ENCODE results near the gene DOCK6.

Gene DOCK6

DNA sequence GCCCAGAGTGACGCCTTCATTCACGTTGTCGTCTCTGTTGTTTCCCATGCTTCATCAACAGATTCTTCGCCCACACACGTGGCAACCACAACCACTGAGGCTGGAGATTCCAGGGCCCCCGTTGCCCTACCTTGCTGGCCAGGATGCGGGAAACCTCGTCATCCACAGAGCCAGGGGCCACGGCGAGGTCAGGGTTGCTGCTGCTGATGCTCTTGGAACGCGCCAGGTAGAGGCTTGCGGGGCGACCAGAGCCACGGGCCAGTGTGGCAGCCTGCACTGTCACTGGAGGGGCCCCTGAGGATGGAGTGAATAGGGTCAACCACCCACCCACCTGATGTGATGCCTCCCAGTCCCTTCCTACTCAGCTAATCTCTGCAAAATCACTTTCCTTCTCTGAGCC, 29.3 kb downstream of the DOCK6 start:
- no peaks in the 10 kb centered on the region for H3K36me3 Mint-ChIP-seq (ENCODE audit: low read depth)
- H3K27me3 Mint-ChIP-seq, result peaks cover 8% of the 10 kb centered on the region
- intact Hi-C loops (cut with micrococcal nuclease), result no loop called here
- H3K27ac Mint-ChIP-seq, result no peak overlapping the region
- H3K9me3 Mint-ChIP-seq, result peaks cover 3% of the 10 kb centered on the region
- H3K4me1 Mint-ChIP-seq (ENCODE audit: low read depth), result no peaks in the 10 kb centered on the region
- H3K4me3 Mint-ChIP-seq, result no peak overlapping the region

DNA sequence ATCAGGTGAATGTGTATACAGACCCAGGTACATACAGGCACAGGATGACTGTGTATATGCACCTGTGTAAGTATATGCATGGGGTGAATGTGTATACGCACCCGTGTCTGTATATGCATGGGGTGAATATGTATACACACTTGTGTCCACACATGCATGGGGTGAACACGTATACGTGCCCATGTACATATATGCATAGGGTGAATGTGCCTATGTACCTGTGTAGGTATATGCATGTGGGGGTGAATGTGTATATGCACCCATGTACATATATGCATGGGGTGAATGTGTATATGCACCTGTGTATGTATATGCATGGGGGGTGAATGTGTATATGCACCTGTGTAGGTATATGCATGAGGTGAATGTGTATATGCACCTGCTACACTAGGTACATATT, 29.8 kb downstream of the DOCK6 start:
- H3K27ac Mint-ChIP-seq, result no peak overlapping the region
- no peaks in the 10 kb centered on the region for H3K4me1 Mint-ChIP-seq (ENCODE audit: low read depth)
- H3K27me3 Mint-ChIP-seq, result peaks cover 5% of the 10 kb centered on the region
- H3K36me3 Mint-ChIP-seq (ENCODE audit: low read depth), result no peaks in the 10 kb centered on the region
- intact Hi-C loops (cut with micrococcal nuclease), result no loop called here
- H3K9me3 Mint-ChIP-seq, result no peaks in the 10 kb centered on the region
- H3K4me3 Mint-ChIP-seq, result no peak overlapping the region

DNA sequence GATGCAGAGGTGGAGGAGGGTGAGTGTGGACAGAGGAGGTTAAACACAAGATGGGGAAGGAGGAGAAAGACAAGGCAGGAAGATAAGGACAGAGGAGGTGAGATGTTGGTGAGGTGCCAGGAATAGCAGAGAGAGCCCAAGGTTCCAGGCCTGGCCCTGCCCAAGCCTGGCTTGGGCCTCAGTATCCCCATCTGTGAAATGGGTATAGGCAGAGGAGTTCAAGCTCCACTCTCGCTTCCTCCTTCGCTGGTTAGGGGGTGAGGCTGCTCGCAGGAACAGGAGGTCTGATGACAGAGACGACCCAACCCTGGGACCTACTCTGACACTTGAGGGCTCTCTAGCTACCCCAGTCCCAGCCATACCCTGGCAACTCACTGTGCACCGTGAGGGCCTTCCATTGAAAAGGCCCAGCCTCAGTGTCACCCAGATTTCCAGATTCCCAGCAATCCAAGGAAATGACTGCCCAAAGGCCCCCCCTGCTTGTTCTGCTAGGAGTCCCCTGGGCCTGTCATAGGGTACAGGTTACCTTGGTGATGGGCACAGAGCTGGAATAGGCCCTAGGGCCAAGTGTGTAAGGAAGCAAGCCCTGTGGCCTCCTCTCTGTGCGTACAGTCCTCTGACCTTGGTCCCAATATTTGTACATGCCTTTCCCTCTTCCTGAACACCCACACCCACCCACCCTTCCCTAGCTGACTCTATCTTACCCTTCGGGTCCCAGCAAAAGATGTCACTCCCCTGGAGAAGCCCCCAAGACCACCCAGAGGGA, 31.5 kb downstream of the DOCK6 start:
- no peak overlapping the region for H3K4me3 Mint-ChIP-seq
- no peaks in the 10 kb centered on the region for H3K27me3 Mint-ChIP-seq
- peaks cover 5% of the 10 kb centered on the region for H3K4me1 Mint-ChIP-seq (ENCODE audit: low read depth)
- H3K36me3 Mint-ChIP-seq (ENCODE audit: low read depth), result no peaks in the 10 kb centered on the region
- intact Hi-C loops (cut with micrococcal nuclease), result no loop called here
- H3K27ac Mint-ChIP-seq, result no peak overlapping the region
- H3K9me3 Mint-ChIP-seq, result no peaks in the 10 kb centered on the region

DNA sequence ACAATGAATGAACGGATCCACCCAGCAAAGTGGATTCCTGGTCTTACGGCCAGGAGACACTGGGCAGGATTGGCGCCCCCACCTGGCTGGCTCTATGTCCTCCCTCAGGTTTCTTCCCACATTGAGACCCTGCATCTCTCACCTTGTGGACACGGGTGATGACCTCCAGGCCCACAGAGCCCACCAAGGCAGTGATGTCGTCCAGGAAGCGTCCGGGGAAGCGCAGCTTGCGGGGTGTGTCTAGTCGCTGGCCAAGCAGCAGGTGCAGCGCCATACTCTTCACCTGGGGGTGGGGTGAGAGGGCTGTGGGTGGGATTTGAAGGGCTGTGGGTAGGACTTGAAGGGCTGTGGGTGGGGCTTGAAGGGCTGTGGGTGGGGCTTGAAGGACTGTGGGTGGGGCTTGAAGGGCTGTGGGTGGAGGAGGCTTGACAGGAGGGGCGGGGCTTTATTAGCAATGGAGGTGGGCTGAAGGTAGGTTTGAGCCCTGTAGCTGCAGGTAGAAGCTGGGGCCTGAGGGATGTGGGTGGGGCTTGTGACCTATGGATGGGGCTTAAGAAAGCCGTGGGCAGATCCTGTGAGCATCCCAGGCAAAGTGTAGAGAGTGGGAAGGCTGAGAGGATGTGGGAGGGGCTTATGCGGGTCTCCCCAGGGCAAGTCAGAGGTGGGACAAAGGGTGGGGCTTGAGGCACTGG, 35.0 kb downstream of the DOCK6 start:
- no peak overlapping the region for H3K4me3 Mint-ChIP-seq
- H3K36me3 Mint-ChIP-seq (ENCODE audit: low read depth), result no peaks in the 10 kb centered on the region
- H3K4me1 Mint-ChIP-seq (ENCODE audit: low read depth), result peaks cover 5% of the 10 kb centered on the region
- H3K27me3 Mint-ChIP-seq, result no peaks in the 10 kb centered on the region
- H3K9me3 Mint-ChIP-seq, result no peaks in the 10 kb centered on the region
- H3K27ac Mint-ChIP-seq, result no peak overlapping the region
- intact Hi-C loops (cut with micrococcal nuclease), result no loop called here

DNA sequence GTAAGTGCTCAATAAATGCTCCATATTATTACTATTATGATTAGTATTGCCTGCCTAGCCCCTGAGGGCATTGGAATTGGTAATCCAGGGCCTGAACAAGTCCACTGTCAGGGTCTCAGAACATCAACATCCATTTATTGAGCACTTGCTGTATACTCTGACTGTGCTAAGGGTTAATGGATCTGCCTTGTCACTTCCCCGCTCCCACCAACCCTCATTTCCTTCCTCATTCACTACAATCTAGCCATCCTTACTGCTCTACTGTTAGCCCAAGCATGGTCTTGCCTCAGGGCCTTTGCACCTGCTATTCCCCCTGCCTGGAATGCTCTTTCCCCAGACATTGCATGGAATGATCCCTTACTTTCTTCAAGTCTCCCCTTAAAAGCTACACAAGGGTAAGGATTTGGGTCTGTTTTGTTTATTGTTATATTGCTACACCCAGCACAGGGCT, 35.6 kb downstream of the DOCK6 start:
- Mint-ChIP-seq H3K4me1 (ENCODE audit: low read depth) (peaks cover 5% of the 10 kb centered on the region), H3K9me3 (peaks cover 3% of the 10 kb centered on the region), H3K27ac (no peak overlapping the region), H3K27me3 (no peaks in the 10 kb centered on the region), H3K36me3 (ENCODE audit: low read depth) (no peaks in the 10 kb centered on the region), H3K4me3 (no peak overlapping the region)
- intact Hi-C loops (cut with micrococcal nuclease), result no loop called here

DNA sequence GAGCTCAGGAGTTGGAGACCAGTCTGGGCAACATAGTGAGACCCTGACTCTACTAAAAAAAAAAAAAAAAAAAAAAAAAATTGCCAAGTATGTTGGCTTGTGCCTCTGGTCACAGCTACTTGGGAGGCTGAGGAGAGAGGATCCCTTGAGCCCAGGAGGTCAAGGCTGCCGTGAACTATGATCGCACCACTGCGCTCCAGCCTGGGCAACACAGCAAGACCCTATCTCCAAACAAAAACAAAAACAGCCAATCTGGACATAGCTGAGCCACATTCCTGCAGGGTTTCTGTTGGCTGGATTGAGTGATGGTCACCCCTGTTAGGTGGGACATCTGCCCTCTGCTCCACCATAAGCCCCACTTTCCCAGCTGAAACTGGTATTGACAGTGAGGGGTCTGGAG, 36.5 kb downstream of the DOCK6 start:
- peaks cover 12% of the 10 kb centered on the region for H3K9me3 Mint-ChIP-seq
- no peak overlapping the region for H3K27ac Mint-ChIP-seq
- no peak overlapping the region for H3K4me3 Mint-ChIP-seq
- peaks cover 1% of the 10 kb centered on the region for H3K27me3 Mint-ChIP-seq
- intact Hi-C loops (cut with micrococcal nuclease), result no loop called here
- peaks cover 5% of the 10 kb centered on the region for H3K4me1 Mint-ChIP-seq (ENCODE audit: low read depth)
- no peaks in the 10 kb centered on the region for H3K36me3 Mint-ChIP-seq (ENCODE audit: low read depth)

DNA sequence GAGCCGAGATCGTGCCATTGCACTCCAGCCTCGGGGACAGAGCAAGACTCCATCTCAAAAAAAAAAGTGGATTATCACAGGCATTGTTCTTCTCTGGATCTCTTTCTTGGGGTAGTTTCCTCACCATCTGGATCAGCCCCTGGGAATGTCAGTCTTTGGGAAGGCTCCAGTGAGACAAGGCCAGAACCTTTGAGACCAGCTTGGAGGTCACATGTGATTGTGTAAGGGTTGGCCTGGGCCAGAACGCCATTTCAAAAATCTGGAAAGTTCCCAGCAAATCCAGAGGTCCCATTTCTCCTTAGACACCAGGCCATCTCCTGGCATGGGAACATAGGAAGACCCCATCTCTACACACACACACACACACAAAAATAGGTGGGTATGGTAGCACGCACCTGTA, 37.2 kb downstream of the DOCK6 start:
- Mint-ChIP-seq H3K27me3 (peaks cover 1% of the 10 kb centered on the region), H3K4me1 (ENCODE audit: low read depth) (peaks cover 5% of the 10 kb centered on the region), H3K36me3 (ENCODE audit: low read depth) (no peaks in the 10 kb centered on the region), H3K4me3 (no peak overlapping the region), H3K27ac (no peak overlapping the region), H3K9me3 (peaks cover 16% of the 10 kb centered on the region)
- intact Hi-C loops (cut with micrococcal nuclease), result no loop called here

DNA sequence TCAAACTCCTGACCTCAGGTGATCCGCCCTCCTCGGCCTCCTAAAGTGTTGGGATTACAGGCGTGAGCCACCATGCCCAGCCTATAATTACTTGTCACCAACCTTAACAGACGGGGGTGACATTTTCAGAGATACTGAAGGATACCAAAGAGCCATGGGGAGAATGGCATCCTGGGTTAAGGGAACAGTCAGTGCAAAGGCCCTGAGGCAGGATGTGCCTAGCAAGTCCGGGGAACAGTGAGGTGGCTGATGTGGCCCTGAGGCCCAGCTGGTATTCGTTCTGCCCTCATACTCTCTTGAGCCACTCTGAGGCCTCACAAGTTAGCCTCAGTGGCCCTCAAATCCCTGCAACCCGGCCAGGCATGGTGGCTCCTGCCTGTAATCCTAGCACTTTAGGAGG, 37.9 kb downstream of the DOCK6 start:
- no peak overlapping the region for H3K4me3 Mint-ChIP-seq
- no peaks in the 10 kb centered on the region for H3K36me3 Mint-ChIP-seq (ENCODE audit: low read depth)
- intact Hi-C loops (cut with micrococcal nuclease), result no loop called here
- H3K27me3 Mint-ChIP-seq, result peaks cover 1% of the 10 kb centered on the region
- H3K9me3 Mint-ChIP-seq, result peaks cover 16% of the 10 kb centered on the region
- no peak overlapping the region for H3K27ac Mint-ChIP-seq
- peaks cover 5% of the 10 kb centered on the region for H3K4me1 Mint-ChIP-seq (ENCODE audit: low read depth)

DNA sequence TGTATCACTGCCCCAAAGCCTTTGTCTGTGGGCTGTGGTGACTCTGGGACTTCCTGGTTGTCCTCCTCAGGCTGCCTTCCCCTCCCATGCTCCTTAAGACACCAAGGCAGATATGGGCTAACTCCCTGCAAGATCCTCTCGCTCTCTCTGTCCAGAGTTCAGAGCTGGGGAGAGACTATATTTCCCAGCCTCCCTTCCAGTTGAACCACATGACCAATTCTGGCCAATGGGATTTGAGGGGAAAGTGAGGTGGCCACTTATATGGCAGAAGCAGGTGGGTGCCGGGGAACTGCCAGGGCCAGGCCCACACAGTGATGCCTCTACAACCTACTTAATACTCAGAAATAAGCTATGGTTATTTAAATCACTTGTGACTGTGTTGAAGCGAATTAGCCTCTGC, 39.1 kb downstream of the DOCK6 start:
- Mint-ChIP-seq H3K9me3 (peaks cover 16% of the 10 kb centered on the region), H3K27me3 (peaks cover 1% of the 10 kb centered on the region), H3K4me3 (no peak overlapping the region), H3K36me3 (ENCODE audit: low read depth) (no peaks in the 10 kb centered on the region), H3K27ac (no peak overlapping the region), H3K4me1 (ENCODE audit: low read depth) (peaks cover 5% of the 10 kb centered on the region)
- intact Hi-C loops (cut with micrococcal nuclease), result no loop called here

DNA sequence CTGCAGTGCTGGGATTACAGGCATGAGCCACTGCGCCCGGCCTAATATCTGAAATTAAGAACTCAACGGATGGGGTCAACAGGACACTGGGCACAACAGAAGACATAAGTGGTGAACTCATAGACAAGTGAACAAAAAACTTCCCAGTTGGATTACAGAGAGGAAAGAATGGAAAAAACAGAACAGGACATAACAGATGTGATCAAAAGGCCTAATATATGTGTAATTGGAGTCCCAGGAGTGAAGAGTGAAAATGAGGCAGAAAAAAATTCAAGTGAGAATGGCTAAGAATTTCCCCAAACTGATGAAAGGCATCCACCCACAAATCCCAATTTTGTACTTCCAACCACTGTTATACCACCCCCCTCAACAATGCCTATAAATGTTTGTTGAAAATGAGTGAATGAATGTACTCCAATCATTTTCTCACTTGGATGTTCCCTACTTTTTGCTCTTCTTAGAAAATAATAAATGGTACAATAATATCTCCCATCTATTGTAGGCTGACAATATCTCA, 41.2 kb downstream of the DOCK6 start:
- intact Hi-C loops (cut with micrococcal nuclease), result no loop called here
- H3K4me1 Mint-ChIP-seq (ENCODE audit: low read depth), result no peaks in the 10 kb centered on the region
- no peak overlapping the region for H3K4me3 Mint-ChIP-seq
- H3K27ac Mint-ChIP-seq, result no peak overlapping the region
- H3K9me3 Mint-ChIP-seq, result peaks cover 16% of the 10 kb centered on the region
- peaks cover 1% of the 10 kb centered on the region for H3K27me3 Mint-ChIP-seq
- H3K36me3 Mint-ChIP-seq (ENCODE audit: low read depth), result no peaks in the 10 kb centered on the region

DNA sequence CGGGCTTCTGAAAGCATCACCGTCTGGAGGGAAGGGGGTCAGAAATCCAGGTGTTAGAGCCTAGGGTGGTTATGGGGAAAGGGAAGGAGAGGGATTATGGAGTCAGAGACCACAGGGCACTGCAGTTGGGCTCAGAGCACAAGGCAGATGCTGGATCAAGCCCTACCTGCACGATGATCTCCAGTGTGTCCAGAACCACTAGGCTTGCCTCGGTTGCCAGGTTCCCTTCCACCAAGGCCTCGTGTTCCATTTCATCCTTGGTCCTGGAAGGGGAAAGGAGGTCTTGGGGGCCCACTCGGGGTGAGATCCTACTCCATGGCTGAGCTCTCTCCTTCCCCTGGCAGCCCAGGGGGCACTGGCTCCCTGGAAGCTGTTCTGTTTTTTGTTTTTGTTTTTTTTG, 47.9 kb downstream of the DOCK6 start:
- Mint-ChIP-seq H3K36me3 (ENCODE audit: low read depth) (peaks cover 8% of the 10 kb centered on the region), H3K27ac (no peak overlapping the region), H3K4me1 (ENCODE audit: low read depth) (peaks cover 12% of the 10 kb centered on the region), H3K27me3 (peaks cover 3% of the 10 kb centered on the region), H3K9me3 (peaks cover 9% of the 10 kb centered on the region), H3K4me3 (no peak overlapping the region)
- intact Hi-C loops (cut with micrococcal nuclease), result no loop called here

DNA sequence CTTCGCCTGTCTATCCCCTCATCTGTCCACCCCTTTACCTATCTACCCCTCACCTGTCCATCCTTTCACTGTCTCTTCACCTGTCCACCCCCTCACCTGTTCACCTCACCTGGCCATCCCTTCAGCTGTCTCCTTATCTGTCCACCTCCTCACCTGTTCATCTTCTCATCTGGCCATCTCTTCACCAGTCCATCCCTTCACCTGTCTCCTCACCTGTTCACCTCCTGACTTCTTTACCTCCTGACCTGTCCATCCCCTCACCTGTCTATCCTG, 51.7 kb downstream of the DOCK6 start:
- H3K9me3 Mint-ChIP-seq, result peaks cover 9% of the 10 kb centered on the region
- peaks cover 12% of the 10 kb centered on the region for H3K4me1 Mint-ChIP-seq (ENCODE audit: low read depth)
- peaks cover 8% of the 10 kb centered on the region for H3K36me3 Mint-ChIP-seq (ENCODE audit: low read depth)
- peak overlapping the region; percentile 28 for H3K27ac Mint-ChIP-seq
- peaks cover 6% of the 10 kb centered on the region for H3K27me3 Mint-ChIP-seq
- no peak overlapping the region for H3K4me3 Mint-ChIP-seq
- intact Hi-C loops (cut with micrococcal nuclease), result no loop called here

DNA sequence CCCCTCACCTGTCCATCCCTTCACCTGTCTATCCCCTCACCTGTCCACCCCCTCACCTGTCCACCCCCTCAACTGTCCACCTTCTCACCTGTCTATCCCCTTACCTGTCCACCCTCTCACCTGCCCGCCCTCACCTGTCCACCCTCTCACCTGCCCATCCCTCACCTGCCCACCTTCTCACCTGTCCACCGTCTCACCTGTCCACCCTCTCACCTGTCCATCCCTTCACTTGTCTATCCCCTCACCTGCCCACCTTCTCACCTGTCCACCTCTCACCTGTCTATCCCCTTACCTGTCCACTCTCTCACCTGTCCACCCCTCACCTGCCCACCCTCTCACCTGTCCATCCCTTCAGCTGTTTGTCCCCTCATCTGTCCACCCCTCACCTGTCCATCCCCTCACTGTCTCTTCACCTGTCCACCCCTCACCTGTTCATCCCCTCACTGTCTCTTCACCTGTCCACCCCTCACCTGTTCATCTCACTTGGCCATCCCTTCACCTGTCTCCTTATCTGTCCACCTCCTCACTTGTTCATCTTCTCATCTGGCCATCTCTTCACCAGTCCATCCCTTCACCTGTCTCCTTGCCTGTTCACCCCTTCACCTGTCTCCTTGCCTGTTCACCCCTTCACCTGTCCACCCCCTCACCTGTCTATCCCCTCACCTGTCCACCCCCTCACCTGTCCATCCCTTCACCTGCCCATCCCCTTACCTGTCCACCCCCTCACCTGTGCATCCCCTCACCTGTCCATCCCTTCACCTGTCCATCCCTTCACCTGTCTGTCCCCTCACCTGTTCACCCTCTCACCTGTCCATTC, 52.3 kb downstream of the DOCK6 start:
- Mint-ChIP-seq H3K27ac (peak overlapping the region; percentile 28), H3K27me3 (peaks cover 6% of the 10 kb centered on the region), H3K4me3 (no peak overlapping the region), H3K36me3 (ENCODE audit: low read depth) (peaks cover 8% of the 10 kb centered on the region), H3K9me3 (peaks cover 9% of the 10 kb centered on the region), H3K4me1 (ENCODE audit: low read depth) (peaks cover 12% of the 10 kb centered on the region)
- intact Hi-C loops (cut with micrococcal nuclease), result no loop called here

Measured in dendritic cell treated with granulocyte-macrophage colony-stimulating factor and Interleukin-4, amounts not matched to agents 40 ng/mL and 50 ng/mL, for 4 days (primary cell).